MV-4-11 (cell line): ENCODE results near the gene TMEM125.

Experiments used
- DNase-seq: peaks from one replicate; lab custom pipeline; 2025; lab: John Stamatoyannopoulos, UW

Gene TMEM125

DNA sequence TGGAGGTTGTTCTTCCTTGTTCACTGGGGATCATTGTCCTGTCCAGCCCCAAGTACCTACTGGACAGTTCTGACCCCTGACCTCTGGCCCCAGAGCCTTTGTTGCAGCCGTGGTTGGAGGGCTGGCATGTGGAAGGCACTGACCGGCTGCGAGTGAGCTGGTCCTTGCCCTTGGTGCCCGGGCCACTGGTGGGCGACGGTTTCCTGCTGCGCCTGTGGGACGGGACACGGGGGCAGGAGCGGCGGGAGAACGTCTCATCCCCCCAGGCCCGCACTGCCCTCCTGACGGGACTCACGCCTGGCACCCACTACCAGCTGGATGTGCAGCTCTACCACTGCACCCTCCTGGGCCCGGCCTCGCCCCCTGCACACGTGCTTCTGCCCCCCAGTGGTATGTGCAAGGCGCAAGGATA lies 42.4 kb downstream of the TMEM125 start:
- no peak for DNase-seq

DNA sequence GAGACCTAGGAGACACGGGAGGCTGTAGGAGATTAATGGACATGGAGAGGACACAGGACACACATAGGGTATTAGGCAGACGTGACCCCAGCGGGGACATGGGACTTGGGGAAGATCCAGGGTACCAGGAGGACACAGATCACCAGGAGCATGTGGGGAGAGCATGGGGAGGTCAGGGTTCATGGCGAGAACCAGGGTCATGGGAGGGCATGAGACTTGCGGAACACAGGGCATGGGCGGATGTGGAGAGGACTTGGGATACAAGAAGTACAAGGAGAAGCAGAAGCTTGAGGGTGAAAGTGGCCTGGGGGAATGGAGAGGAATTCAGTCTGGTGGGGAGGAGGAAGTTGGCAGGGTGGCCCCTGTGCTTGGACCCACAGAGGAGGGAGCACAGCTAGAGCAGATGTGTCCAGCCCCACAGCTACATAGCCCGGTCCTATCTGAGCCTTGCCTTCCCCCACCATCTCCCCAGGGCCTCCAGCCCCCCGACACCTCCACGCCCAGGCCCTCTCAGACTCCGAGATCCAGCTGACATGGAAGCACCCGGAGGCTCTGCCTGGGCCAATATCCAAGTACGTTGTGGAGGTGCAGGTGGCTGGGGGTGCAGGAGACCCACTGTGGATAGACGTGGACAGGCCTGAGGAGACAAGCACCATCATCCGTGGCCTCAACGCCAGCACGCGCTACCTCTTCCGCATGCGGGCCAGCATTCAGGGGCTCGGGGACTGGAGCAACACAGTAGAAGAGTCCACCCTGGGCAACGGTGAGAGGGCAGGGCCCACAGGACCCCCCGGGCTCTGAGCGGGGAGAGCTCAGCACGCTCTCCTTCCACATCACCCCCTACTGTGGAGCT lies 43.1 kb downstream of the TMEM125 start:
- no peak for DNase-seq

DNA sequence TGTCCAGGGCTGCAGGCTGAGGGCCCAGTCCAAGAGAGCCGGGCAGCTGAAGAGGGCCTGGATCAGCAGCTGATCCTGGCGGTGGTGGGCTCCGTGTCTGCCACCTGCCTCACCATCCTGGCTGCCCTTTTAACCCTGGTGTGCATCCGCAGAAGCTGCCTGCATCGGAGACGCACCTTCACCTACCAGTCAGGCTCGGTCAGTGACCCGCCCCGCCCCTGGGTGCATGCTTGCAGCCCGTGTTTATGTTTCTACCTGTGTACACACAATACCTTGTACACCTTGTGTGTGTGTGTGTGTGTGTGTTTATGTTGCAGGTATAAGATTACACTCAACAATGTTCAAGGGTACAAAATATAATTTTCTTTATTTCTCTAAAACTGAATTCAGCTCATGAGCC lies 44.0 kb downstream of the TMEM125 start:
- no peak for DNase-seq

DNA sequence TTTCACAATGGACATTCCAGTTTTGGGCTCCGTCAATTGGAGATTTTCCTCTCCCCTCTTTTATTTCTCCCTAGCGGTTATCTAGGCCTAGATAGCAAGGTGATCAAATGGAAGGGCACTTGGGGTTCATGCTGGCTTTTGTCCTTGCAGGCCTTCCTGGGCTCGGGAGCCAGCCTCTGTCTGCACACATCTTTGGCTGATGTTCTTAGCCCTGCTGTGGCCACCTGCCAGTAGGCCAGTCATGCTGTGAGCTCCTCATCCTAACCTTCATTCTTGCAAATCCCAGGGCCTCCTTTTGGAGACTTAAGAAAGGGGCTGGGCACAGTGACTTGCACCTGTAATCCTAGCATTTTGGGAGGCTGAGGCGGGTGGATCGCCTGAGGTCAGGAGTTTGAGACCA lies 44.5 kb downstream of the TMEM125 start:
- no peak for DNase-seq

DNA sequence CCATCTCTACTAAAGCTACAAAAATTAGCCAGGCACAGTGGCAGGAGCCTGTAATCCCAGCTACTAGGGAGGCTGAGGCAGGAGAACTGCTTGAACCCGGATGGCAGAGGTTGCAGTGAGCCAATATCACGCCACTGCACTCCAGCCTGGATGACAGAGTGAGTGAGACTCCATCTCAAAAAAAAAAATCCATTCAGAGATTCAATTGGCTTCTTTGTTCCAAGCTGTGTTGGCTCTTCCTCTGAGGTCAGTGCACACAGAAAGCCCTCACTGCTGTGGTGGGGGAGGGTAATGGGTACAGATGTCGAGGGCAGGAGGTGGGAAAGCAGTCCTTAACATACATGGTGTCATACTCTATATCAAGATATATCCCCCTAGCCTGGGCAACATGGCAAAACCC lies 45.7 kb downstream of the TMEM125 start:
- no peak for DNase-seq

DNA sequence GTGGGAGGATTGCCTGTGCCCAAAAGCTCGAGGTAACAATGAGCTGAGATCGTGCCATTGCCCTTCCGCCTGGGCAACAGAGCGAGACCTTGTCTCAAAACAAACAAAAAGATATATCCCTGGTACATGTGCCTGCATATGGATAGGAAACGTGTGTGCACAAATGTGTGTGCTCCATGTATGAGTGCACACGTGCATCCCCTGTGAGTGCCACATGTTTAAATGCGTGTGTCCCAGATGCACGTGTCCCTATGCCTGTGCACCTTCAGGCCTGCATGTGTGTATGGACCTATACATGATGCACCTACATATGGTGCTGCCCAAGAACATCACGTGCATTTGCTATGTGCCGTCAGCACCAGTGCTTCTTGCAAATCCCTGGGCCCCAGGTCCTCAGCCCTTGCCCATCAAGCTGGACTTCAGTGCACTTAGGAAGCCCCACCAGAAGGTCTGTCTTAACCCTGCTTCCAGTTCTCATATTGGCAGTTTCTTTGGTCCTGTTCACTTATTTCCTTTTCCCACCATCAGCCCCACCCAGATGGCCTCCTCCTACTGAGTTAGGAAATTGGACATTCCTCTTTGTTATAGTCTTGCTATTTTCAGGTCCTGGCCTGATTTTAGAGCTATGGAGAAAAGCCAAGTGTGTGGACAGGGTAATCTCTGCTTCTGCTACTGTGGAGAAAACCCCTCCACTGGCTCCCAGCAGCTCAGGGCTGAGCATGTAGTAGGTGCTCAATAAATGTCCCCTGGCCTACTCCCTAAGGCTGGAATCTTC lies 46.4 kb downstream of the TMEM125 start:
- no peak for DNase-seq

DNA sequence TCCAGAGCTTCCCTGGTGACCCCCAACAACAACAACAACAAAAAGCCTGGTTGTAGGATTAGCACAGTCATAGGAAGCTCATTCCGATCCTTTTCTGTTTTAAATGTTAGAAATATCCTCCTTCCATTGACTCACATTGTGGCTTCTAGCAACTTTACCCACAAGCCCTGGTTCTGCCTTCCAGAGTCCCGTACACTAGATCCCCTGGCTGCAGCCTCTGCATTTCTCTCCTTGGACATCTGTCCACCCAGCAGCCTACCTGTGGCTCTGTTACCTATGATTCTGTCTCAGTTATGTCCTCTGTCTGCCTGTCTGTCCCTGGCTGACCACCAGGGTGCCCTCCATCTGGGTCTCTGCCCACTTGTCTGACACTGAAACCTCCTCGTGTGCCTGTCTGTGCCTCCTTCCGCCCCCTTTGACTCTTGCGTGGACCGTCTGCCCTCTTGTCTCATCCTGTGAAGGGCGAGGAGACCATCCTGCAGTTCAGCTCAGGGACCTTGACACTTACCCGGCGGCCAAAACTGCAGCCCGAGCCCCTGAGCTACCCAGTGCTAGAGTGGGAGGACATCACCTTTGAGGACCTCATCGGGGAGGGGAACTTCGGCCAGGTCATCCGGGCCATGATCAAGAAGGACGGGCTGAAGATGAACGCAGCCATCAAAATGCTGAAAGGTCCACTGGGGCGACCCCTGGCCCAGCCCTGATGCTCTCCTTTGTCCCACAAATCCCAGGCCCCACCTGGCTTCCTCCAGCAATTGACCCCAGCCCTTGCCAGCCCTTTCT lies 47.1 kb downstream of the TMEM125 start:
- DNase-seq = no peak

DNA sequence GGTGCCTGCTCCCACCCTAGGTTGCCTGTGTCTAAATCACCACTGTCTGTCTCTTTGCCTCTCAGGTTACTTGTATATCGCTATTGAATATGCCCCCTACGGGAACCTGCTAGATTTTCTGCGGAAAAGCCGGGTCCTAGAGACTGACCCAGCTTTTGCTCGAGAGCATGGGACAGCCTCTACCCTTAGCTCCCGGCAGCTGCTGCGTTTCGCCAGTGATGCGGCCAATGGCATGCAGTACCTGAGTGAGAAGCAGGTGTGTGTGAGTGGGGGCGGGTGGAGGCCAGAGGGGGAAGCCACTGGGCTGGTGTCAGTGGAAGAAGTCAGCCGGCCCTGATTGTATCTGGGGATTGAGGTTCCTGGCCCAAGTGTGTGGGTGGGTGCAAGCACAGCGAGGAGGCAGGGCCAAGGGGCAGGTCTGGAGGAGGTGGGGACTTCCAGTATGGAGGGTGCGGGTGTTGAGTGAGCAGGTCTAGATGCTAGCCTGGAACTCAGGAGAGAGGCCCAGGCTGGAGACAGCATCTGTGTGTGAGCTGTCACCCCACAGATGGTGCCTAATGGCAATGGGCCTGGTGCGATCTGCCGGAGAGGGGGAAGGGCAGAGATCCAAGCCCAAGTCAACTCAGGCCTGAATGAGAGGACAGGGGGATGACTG lies 48.2 kb downstream of the TMEM125 start:
- no peak for DNase-seq

DNA sequence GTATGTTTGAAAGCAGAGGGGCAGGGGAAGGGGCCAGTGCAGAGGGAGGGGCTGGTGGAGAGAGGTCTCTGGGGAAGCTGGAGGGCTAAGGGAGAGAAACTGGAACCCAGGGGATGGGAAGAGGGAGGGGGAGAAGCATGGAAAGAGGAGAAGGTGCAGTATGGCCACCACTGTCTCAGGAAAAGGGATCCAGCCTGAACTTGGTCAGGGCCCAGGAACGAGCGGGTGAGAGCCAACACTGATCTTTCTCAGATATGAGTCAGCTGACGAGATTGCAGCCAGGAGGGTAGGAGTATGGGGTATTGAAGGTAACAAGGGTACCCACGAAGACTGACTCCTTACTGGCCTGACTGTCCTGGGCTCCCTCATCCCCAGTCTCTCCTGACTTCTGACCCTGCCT lies 49.0 kb downstream of the TMEM125 start:
- DNase-seq = no peak

DNA sequence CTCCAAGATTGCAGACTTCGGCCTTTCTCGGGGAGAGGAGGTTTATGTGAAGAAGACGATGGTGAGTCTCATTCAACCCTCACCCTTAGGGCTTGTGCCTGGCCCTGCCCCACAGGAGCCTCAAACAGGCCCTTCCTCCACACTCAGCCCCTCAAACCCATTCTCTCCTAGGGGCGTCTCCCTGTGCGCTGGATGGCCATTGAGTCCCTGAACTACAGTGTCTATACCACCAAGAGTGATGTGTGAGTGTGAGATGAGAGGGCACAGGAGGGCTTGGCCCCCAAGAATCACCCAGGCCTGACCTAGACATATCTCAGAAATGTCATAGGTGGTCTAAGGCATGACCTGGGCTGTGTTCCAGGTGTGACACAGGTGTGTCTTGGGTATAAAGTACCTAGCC lies 49.5 kb downstream of the TMEM125 start:
- DNase-seq = no peak

DNA sequence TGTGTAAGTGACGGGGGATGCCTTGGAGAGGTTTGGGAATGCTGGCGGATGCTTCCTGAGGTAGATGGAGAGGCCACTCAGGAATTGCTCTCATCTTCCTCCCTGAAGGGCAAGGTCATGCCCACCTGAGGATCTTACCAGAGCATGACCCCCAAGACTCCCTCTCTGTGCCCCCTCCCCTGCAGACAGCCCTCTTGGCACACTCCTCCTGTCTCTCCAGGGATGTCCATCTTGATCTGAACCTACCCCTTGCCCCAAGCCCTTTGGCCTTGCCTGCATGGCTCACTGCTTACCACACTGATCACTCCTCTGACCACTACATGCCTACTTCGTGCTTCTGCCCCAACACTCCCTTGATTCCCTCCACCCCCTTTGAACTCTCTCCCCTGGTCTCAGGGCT lies 50.0 kb downstream of the TMEM125 start:
- DNase-seq = no peak

DNA sequence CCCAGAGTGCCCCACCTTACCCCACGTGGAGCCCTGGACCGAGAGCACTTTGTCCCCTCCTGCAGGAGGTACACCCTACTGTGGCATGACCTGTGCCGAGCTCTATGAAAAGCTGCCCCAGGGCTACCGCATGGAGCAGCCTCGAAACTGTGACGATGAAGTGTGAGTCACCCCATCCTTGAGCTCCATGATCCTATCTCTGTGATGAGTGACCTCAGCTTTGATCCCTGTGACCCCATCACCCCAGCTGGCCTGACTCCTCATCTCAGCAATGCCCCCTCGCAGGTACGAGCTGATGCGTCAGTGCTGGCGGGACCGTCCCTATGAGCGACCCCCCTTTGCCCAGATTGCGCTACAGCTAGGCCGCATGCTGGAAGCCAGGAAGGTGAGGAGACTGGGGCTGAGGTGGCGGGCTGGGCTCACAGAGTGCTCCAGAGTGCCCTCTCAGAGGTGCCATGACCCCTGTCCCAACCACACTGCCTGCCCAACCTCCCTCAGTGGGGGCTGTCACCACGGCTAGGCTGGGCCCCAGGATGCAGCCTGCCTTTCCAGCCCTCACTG lies 51.6 kb downstream of the TMEM125 start:
- no peak for DNase-seq

DNA sequence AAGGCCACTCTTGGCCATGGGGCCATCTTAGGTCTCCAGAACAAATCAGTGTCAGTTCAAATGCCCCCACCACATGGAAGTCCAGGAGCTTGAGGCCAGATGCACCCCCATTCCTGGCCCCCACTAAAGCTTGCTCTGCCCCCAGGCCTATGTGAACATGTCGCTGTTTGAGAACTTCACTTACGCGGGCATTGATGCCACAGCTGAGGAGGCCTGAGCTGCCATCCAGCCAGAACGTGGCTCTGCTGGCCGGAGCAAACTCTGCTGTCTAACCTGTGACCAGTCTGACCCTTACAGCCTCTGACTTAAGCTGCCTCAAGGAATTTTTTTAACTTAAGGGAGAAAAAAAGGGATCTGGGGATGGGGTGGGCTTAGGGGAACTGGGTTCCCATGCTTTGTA lies 52.7 kb downstream of the TMEM125 start:
- no peak for DNase-seq
